GM21529 (cell line): ENCODE results near the gene ERAP2.
A peak's percentile ranks its signal among the peaks of the same experiment; 100 is the strongest.
"Not testable (repeated sequence)": the region's sequence is repeated elsewhere in the genome, so short reads cannot be mapped to it uniquely, and the experiment has no call there.

Source experiments
- ATAC-seq: cut with Tn5 transposase; IDR thresholded peaks from one replicate; pipeline ENCODE4 v1.9.1; 2021; ENCODE audit not compliant: unreplicated experiment

ERAP2 gene, protein sequence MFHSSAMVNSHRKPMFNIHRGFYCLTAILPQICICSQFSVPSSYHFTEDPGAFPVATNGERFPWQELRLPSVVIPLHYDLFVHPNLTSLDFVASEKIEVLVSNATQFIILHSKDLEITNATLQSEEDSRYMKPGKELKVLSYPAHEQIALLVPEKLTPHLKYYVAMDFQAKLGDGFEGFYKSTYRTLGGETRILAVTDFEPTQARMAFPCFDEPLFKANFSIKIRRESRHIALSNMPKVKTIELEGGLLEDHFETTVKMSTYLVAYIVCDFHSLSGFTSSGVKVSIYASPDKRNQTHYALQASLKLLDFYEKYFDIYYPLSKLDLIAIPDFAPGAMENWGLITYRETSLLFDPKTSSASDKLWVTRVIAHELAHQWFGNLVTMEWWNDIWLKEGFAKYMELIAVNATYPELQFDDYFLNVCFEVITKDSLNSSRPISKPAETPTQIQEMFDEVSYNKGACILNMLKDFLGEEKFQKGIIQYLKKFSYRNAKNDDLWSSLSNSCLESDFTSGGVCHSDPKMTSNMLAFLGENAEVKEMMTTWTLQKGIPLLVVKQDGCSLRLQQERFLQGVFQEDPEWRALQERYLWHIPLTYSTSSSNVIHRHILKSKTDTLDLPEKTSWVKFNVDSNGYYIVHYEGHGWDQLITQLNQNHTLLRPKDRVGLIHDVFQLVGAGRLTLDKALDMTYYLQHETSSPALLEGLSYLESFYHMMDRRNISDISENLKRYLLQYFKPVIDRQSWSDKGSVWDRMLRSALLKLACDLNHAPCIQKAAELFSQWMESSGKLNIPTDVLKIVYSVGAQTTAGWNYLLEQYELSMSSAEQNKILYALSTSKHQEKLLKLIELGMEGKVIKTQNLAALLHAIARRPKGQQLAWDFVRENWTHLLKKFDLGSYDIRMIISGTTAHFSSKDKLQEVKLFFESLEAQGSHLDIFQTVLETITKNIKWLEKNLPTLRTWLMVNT

GRCh38 chr5:96876292-96876850 is at the start of gene ERAP2:
Gene ERAP2, plus strand, starts transcription at chr5:96876500. Its CDS starts 3,186 bp downstream, at chr5:96879686.
- ATAC-seq: peak; percentile 62

DNA sequence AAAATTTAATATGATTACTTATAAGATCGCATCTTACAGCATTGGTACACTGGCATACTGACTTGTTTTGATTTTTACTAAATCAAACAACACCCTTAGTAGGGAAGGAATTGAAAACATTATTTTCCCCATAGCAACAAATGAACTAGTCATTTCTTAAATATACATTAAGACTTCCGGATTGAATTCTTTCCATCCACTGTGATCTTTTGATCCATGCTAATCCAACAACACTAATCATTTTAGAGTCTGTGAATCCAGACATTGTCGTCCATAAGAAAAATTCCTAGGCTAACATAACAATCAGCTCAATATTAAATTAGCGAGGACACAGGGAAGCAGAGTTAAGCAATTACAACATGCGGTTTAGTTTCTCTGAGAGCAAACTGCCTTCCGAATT is 47.0 kb upstream of the ERAP2 start:
- no peak for ATAC-seq

DNA sequence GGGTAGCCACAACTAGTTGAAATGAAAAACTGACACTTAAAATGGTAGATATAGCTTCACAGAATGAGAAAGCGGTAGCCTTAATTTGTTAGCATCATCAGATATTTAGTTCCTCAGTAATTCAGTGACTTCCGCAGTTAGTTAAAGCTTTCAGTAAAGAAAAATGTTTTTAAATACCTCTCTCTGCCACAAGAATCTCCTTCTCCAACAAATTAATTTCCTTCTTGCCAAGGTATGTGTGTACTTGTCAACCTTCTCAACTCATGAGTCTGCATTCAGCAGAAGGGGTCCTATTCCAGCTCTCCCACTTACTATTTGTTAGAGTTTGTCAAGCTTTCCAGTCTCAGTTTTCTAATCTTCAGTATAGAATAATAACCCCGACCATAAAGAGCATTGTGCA is 42.3 kb upstream of the ERAP2 start:
- no peak for ATAC-seq

DNA sequence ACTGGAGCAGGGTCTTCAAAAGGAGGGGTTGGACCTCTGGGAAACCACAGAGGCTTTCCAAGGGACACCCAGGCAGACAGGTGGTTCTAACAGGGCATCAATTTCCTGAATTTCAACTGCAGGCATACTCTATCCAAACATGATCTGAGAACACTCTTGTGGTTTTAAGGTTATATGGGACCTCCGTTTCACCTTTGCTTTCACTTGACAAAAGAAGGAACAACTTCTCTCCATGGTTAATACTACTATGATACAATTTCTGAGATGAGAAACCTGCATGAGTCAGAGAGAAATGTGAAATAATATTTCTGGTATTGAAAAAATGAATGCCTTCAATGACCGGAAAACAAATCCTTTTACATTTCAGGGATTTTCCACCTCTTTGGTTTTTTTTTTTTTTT is 40.5 kb upstream of the ERAP2 start:
- ATAC-seq: no peak

- ATAC-seq: no peak
Observed at GRCh38 chr5:96836817-96837216, 39.5 kb upstream of the ERAP2 start.

DNA sequence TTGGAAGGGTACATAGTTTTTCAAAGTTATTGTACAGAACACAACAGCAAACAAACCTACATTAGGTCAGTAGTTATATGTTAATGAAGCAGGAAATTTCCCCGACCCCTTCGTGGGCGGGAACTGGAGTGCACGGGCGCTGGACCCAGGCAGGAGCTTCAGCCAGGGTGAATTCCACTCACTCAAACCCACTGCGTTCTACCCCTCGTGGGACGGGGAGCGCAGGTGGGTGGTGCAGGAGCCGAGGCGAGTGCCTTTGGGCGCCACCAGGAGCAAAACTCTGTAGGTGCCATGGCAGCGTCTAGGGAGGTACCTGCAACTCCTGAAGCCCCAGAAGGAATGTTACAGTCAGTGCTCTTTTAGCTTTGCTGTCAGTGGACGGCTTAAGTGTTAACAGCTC is 39.0 kb upstream of the ERAP2 start:
- ATAC-seq: no peak

- no peak for ATAC-seq
Observed at GRCh38 chr5:96838201-96839070, 37.9 kb upstream of the ERAP2 start.

DNA sequence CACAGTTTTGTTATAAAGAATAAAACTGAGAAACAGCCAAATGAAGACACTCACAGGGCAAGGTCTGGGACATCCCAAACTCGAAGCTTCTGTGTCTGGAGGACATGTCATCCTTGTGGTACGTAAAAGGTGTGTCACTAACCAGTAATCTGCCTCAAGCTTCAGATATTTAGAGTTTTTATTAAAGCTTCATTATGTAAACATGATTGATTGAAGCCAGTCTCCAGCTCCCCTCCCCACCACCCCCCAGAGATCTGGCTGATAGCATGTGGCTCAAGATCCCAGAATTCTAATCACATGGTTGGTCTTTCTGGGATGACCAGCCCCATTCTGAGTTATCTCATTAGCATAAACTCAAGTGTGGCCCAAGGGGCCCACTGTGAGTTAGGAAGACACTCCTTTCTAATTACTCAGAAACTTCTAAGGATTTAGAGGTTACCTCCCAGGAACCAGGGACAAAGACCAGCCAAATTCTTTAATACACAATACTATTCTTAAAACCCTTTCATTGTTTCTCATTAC is 37.2 kb upstream of the ERAP2 start:
- no peak for ATAC-seq

- not testable (repeated sequence) for ATAC-seq
Observed at GRCh38 chr5:96841931-96842330, 34.4 kb upstream of the ERAP2 start.

DNA sequence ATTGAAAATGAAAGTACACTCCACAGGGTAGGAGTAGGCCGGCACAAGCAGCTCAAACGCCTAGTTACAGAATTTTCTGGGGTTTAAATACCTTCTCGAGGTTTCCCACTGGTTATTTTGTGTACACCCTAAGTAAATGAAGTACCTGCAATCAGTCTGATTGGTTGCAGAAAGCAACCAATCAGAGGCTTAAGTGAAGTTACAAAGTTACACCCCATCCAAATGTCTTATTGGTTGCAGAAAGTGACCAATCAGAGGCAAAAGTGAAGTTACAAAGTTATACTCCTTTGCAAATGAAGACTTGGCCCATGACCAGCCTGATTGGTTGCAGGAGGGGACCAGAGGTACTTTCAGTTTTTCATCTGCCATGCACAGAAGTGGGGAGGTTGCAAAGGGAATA is 33.2 kb upstream of the ERAP2 start:
- ATAC-seq: no peak

DNA sequence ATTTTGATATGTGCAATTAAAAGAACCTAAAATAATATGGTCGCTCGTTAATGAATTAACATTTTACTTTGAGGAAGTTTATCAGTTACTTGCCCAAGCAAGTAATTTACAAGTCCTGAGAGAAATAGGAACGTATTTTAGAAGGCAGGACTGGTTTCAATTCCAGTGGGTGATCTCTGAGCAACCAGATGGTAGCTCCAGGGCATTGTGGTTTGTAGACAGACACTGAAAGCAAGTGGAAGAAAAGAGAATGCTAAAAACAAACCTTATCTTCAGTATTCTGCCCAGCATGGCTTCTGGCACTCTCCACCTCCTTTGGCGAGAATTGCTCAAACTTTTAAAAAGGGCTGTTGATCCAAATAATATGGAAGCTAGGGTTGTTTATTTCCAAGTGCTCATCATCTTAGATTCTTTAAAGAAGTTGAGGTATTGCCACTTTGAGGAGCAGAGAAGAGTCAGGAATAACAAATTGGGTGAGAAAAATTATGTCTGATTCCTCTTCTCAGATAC is 31.8 kb upstream of the ERAP2 start:
- no peak for ATAC-seq

DNA sequence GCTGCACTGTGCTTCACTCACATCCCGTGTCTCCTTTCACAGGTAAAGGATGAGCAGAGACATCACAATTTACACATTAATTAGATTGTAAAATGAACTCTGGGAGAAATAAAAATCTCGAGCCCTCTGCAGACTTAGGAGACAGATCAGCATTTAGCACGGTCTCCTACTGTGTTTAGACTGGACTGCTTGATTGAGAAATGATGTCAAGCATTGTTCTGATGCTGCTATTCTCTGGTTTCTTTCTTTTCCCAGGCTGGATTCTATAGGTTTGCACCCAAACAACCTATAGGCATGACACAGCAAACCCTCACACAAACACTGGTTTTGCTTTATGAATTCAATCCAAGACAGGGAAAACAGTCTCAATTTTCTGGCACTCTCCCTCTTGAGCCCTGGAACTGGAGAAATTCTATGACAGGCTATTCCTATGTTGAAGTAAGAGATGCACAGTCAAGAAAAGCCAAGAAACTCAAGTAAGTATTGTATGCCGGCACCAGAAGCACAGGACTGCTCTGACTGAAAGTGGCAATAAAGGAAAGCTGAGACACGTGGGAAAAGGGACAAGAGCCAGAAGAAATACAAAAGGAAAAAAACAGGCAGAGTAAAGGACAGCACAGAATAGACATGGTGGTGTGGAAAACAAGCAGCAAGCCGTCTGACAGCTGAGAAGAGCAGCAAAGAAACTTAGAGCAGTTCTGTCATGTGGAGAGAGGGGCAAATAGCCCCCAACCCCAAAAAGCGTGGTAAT is 24.8 kb upstream of the ERAP2 start:
- ATAC-seq: no peak

DNA sequence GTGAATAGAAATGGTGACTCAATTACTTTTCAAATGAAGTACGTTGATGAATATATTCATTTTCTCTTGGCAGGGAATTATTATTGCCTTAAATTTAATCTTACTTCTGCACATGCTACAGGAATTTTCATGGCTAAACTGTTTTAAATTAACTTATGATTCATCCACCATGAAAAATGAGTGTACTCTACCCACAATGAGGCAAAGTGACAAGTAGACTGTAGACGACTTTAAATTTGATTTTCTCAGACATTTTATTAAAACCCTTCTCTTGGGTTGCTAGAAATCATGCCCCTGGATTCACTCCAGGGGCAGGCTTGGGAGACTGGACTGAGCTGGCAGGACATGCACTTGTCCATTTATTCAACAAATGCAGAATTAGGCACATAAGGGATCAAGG is 23.5 kb upstream of the ERAP2 start:
- ATAC-seq: no peak

DNA sequence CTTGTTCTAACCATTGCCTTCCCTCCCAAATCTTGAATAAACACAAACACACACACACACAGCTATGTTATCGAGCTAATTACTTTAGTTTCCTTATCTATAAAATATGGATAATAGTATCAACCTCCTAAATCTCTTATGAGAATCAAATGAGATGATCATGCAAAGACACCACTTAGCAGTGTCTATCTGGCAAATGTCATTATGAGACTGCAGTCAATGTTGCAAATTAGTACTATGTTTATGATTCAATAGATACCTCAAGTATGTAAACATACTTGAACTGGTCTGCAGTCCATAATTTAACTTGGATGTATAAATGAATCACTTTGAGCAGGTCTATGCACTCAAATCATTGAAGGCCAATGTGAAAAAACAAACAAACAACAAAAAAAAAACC is 22.2 kb upstream of the ERAP2 start:
- no peak for ATAC-seq

- ATAC-seq: no peak
Observed at GRCh38 chr5:96855031-96855872, 21.0 kb upstream of the ERAP2 start.

GRCh38 chr5:96856371-96856770 is 19.9 kb upstream of the ERAP2 start:
- no peak for ATAC-seq

DNA sequence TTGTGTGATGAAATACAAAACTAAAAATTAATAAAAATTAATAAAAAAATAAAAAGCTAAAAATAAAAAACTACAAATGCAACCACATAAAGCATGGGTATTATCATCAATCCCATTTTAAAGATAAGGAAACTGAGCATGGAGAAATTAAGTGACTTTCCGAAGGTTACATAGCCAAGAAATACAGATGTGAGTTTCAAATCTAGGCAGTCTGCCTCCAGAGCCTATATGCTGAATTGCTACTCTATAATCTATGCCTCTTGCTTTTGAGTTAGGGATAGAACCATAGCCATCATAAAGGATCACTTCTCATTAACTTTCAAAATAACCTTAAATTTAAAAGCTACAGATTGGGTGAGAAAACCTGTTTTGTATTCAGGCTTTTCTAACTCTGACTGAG is 18.8 kb upstream of the ERAP2 start:
- ATAC-seq: no peak

GRCh38 chr5:96857924-96858323 is 18.4 kb upstream of the ERAP2 start:
- ATAC-seq: no peak

- ATAC-seq: no peak
Observed at GRCh38 chr5:96859375-96859774, 16.9 kb upstream of the ERAP2 start.
